Measurements from ENCODE around the gene GLCE. TPM values are rescaled to one million over a fixed set of nuclear protein-coding genes. Genes with fewer than 3 reads are reported as not detected.

GLCE gene
- total RNA-seq, 3 donors from 2014 or later (not counting 1 experiment from before 2014, with no cell fraction given) = 2.0 to 4.5 (median 3.4) TPM

DNA sequence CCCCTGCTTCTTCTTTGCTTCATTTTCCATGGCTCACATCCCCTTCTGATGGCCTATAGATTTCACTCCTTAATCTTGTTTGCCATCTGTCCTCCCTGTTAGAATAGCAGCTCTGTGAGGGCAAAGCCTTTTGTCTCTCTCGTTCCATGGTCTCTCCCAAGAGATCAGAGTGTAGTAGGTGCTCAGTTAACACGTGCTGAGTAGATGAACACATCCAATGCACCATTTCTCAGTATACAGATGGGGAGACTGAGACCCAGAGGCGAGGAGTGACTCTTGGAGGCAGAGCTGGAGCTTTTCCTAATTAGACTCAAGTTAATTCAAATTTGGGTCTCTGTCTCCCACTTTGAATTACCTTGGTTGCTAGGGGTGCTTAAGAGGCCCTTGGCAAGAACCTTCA, 142.5 kb downstream of the GLCE start:
- Histone ChIP-seq H3K27me3 (ENCODE audit: control insufficient read depth, insufficient read depth, low read length) (peaks cover 20% of the 10 kb centered on the region), H3K27ac (ENCODE audit: low read length) (no peak overlapping the region), H3K36me3 (ENCODE audit: control insufficient read depth, insufficient read depth, low read length) (no peaks in the 10 kb centered on the region), H3K4me1 (ENCODE audit: control insufficient read depth, insufficient read depth, low read length) (peaks cover 11% of the 10 kb centered on the region), H3K4me3 (ENCODE audit: low read length) (no peak overlapping the region), H3K9me3 (ENCODE audit: control insufficient read depth, insufficient read depth, low read length) (no peaks in the 10 kb centered on the region)
- Mint-ChIP-seq H3K4me1 (peaks cover 10% of the 10 kb centered on the region in 2 donors), H3K36me3 (no peaks in the 10 kb centered on the region), H3K9me3 (no peaks in the 10 kb centered on the region), H3K4me3 (no peak overlapping the region), H3K27ac (no peak overlapping the region), H3K27me3 (ENCODE audit: low read depth in 2 of 2) (peaks cover 18 to 25% of the 10 kb centered on the region in 2 donors)
- TF ChIP-seq CTCF (IDR thresholded peaks at IDR 0.05) = no peak
- WGBS (ENCODE audit: insufficient coverage) = 78% methylated on average over 3 of the region's 3 CpGs
- intact Hi-C loops (cut with micrococcal nuclease) = no loop called here
- no peak for DNase-seq
- no peak for ATAC-seq

DNA sequence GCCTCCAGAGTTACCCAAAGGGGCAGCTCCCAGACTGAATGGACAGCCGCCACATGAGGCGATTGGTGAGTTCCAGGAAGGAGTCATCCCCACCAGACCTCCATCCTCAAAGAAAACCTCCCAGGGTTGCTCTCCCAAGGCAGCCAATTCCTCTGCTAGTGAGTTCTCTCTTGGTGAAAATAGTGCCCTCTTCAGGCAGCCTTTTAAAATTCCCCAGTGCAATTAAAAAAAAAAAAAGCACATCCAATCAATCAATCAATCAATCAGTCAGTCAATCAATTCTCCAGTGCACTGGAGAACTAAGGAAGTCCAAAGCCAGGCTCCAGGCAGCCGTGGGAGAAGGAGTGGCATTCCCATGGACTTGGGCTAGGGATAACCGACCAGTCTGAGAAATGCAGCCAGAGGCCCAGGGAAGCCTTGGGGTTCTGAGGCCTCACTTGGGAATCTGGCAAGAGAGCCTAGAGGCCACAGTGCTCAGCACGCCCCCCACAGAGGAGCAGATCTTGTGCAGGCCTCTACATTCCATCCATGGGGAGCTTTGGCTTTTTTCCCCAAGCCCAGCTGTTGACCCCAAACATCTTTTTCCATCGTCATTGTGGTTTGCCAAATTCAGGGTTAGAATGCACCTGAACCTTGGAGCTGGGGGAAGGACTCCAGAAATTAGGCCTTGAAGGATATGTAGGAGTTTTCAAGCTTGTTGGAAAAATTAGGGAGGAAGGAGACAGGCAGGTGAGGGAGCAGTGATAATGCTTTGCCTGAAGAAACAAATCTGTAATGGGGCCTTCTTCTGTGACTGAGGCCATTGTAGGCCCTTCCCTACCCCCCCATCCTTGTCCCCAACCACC, 143.1 kb downstream of the GLCE start:
- DNase-seq (no peak), ATAC-seq (no peak)
- Histone ChIP-seq H3K36me3 (ENCODE audit: control insufficient read depth, insufficient read depth, low read length) (no peaks in the 10 kb centered on the region), H3K27me3 (ENCODE audit: control insufficient read depth, insufficient read depth, low read length) (peaks cover 20% of the 10 kb centered on the region), H3K4me3 (ENCODE audit: low read length) (no peak overlapping the region), H3K27ac (ENCODE audit: low read length) (no peak overlapping the region), H3K4me1 (ENCODE audit: control insufficient read depth, insufficient read depth, low read length) (peaks cover 11% of the 10 kb centered on the region), H3K9me3 (ENCODE audit: control insufficient read depth, insufficient read depth, low read length) (no peaks in the 10 kb centered on the region)
- Mint-ChIP-seq H3K9me3 (no peaks in the 10 kb centered on the region), H3K4me1 (peaks cover 10% of the 10 kb centered on the region in 2 donors), H3K36me3 (no peaks in the 10 kb centered on the region), H3K27ac (no peak overlapping the region), H3K27me3 (ENCODE audit: low read depth in 2 of 2) (peaks cover 18 to 27% of the 10 kb centered on the region in 2 donors), H3K4me3 (no peak overlapping the region)
- intact Hi-C loops (cut with micrococcal nuclease) = no loop called here
- no peak for TF ChIP-seq CTCF (IDR thresholded peaks at IDR 0.05)
- 78% methylated on average over 6 of the region's 6 CpGs for WGBS (ENCODE audit: insufficient coverage)

DNA sequence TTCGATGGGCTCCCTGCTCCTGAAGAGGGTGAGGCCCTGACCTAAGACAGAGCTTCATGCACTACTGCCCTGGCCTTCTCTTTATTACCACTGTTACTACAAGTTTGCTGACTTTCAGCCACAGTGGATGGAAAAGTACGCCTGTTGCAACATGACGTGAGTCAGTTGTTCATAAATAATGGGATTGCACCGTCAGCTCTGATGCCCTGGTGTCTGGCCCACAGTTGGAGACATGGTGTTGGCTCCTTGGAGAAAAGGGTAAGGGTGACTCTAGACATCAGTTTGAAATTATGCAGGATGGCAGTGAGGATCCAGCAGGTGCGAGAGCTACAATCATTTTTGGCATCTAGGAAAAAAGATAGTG, 143.7 kb downstream of the GLCE start:
- DNase-seq (no peak), ATAC-seq (no peak)
- Mint-ChIP-seq H3K9me3 (no peaks in the 10 kb centered on the region), H3K4me3 (no peak overlapping the region), H3K27me3 (ENCODE audit: low read depth in 2 of 2) (peaks cover 18 to 28% of the 10 kb centered on the region in 2 donors), H3K4me1 (peaks cover 10% of the 10 kb centered on the region in 2 donors), H3K36me3 (no peaks in the 10 kb centered on the region), H3K27ac (no peak overlapping the region)
- no peak overlapping the region for H3K4me3 ChIP-seq (ENCODE audit: low read length)
- peaks cover 20% of the 10 kb centered on the region for H3K27me3 ChIP-seq (ENCODE audit: control insufficient read depth, insufficient read depth, low read length)
- H3K27ac ChIP-seq (ENCODE audit: low read length) = no peak overlapping the region
- no peaks in the 10 kb centered on the region for H3K9me3 ChIP-seq (ENCODE audit: control insufficient read depth, insufficient read depth, low read length)
- H3K4me1 ChIP-seq (ENCODE audit: control insufficient read depth, insufficient read depth, low read length) = peaks cover 11% of the 10 kb centered on the region
- TF ChIP-seq CTCF (IDR thresholded peaks at IDR 0.05) = no peak
- WGBS (ENCODE audit: insufficient coverage) = 76% methylated on average over 5 of the region's 5 CpGs
- intact Hi-C loops (cut with micrococcal nuclease) = no loop called here
- no peaks in the 10 kb centered on the region for H3K36me3 ChIP-seq (ENCODE audit: control insufficient read depth, insufficient read depth, low read length)

Measured in natural killer cell (primary cell).